Measurements from ENCODE around the gene OBSCN.

The OBSCN gene

GRCh38 chr1:228329887-228330286 is 122.0 kb downstream of the OBSCN start:
- no peak for DNase-seq

DNA sequence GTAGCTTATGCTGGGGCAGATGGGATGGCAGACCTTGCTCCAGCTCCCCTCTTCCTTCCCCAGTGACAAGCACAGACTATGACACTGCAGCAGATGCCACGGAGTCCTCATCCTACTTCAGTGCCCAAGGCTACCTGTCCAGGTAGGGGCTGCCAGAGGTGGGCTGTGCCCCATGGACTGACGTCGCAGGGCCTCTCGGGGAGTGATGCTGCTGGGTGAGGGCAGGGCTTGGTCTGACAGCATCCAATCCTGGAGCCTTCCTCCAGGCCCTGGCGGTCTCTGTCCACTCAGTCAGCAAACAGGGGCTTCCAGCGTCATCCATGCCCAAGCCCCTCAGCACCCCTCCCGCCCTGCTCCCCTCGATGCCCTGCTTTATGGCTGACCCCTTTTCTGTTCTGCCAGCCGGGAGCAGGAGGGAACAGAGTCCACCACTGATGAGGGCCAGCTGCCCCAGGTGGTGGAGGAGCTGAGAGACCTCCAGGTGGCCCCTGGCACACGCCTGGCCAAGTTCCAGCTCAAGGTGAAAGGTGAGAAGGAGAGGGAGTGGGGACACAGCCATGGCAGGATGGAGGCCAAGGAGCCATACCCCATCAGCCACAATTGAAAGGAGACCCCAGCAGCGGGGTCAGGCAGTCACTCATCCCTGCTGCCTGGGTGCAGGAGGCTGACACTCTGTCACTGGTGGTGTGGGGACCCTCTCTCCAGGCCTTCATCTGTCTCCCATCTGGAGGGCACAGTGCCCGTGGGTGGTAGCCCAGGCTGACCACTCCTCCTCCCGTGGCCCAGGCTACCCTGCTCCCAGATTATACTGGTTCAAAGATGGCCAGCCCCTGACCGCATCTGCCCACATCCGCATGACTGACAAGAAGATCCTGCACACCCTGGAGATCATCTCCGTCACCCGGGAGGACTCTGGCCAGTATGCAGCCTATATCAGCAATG is 125.2 kb downstream of the OBSCN start:
- no peak for DNase-seq

DNA sequence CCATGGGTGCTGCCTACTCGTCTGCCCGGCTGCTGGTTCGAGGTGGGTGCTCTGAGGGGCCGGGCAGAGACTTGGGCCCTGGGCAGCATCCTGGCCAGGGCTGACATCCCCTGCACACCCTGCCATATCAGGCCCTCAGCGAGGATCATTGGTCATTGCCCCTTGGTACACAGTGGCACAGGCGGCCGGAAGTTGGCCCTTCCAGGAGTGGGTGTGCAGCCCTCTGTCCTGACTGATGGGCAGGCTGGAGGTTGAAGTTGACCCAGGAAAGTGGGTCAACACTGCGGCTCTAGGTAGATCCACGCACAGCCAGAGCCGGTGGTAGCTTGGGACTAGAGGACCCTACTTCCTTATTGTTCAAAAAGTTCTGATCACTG is 125.9 kb downstream of the OBSCN start:
- no peak for DNase-seq

GRCh38 chr1:228334226-228334935 is 126.5 kb downstream of the OBSCN start:
- no peak for DNase-seq

- no peak for DNase-seq
Measured at GRCh38 chr1:228334954-228335353, 127.1 kb downstream of the OBSCN start.

- DNase-seq = no peak
Measured at GRCh38 chr1:228335406-228336307, 127.8 kb downstream of the OBSCN start.

GRCh38 chr1:228336308-228337030 is 128.6 kb downstream of the OBSCN start:
- peak; percentile 60 for DNase-seq

GRCh38 chr1:228337031-228337564 is 129.3 kb downstream of the OBSCN start:
- DNase-seq = no peak

GRCh38 chr1:228337711-228338520 is 130.1 kb downstream of the OBSCN start:
- no peak for DNase-seq

DNA sequence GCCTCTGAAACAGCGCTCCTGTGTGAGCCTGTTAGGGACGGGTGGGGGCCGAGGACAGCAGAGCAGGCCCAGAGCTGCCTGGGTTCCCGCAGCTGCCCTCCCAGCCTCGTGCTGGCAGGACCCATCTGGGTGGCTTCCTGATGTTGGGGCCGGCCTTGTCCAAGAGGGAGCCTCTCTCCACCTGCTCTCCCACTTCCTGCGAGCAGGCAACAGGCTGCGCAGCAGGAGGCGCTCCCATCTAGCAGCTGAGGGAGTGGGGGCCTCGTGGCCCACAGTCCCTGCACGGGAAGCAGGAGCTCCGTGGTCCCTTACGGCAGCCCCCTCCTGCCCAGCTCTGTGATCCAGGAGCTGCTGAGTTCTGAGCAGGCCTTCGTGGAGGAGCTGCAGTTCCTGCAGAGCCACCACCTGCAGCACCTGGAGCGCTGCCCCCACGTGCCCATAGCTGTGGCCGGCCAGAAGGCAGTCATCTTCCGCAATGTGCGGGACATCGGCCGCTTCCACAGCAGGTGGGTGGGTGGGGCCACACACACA is 130.7 kb downstream of the OBSCN start:
- no peak for DNase-seq

GRCh38 chr1:228339059-228339704 is 131.3 kb downstream of the OBSCN start:
- DNase-seq = no peak

DNA sequence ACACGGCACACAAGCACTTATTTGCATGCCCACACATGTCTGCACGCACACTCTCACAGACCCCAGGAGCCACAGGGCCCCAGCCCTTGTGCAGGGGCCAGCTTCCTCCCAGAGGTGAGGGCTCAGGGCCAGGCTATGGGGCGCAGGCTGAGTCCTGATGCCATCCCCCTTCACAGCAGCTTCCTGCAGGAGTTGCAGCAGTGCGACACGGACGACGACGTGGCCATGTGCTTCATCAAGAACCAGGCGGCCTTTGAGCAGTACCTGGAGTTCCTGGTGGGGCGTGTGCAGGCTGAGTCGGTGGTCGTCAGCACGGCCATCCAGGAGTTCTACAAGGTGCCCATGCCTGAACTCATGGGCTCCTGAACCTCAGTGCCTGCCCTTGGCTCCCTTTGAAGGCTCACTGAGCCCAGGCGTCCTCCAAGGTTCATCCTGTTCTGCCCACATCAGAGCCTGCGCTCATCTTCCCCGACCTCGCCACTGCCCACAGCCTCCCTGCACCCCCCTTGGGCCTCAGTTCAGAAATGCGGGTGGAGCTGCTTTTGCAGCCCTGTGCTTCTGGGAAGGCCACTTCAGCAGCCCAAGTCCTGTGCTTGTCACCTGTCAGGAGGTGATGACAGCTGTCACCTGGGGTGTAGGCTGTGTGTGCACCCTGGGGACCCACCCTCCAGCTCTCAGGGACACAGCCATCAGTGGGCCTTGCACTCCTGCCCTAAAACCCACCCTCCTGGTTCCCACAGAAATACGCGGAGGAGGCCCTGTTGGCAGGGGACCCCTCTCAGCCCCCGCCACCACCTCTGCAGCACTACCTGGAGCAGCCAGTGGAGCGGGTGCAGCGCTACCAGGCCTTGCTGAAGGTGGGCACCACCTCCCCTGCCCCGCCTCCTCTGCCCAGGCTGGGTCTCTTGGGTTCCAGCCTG is 132.2 kb downstream of the OBSCN start:
- DNase-seq = no peak

- no peak for DNase-seq
Measured at GRCh38 chr1:228340686-228341449, 133.0 kb downstream of the OBSCN start.

GRCh38 chr1:228341450-228341813 is 133.6 kb downstream of the OBSCN start:
- no peak for DNase-seq

DNA sequence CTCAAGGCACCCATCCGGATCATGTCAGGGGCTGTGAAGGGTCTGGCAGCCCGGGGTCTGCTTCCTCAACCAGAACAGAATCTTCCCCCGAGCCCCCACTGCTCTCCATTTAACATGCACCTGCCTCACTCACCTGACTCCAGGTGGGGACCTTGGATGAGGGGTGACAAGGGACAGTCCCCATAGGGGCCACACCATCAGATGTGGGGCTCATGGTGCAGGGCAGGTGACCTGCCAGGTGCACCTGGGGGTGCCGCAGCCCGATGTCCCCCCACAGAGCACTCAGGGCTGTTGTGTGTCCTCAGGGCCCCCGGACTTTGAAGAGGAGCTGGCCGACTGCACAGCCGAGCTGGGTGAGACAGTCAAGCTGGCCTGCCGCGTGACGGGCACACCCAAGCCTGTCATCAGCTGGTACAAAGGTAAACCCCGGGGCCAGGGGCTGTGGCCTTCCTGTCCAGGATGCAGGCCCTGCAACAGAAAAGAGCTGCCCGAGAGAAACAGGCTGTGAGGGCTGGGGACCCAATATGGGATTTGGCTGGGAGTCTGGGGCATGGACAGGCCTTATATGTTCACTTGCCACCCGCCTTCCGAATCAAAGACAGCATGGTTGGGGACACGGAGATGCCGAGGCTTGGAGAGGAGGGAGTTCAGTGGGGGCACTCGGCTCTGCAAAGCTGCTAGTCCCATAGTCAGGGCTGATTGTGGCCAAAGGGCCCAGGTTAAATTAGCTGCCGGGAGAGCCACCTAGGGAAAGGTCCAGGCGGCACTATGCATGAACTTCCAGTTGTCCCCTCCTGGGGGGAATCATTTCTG is 134.2 kb downstream of the OBSCN start:
- DNase-seq = no peak

- DNase-seq = no peak
Measured at GRCh38 chr1:228342627-228343190, 134.9 kb downstream of the OBSCN start.

GRCh38 chr1:228343191-228343661 is 135.4 kb downstream of the OBSCN start:
- DNase-seq = no peak
